Tibial nerve (tissue), 4 donors: ENCODE results near the gene SLC12A8.

ENCODE experiments used
- EP300 ChIP-seq, 2 donors: sonication (generic); formaldehyde crosslinking; IDR thresholded peaks; one replicate each; pipeline ENCODE4 v1.6.1; 2017; ENCODE audit warnings: antibody characterized with exemption in 2 of 2, mild to moderate bottlenecking in 1 of 2
- POLR2A ChIP-seq, 2 donors: fragments of 450-650 bp; IDR thresholded peaks; one replicate each; pipeline ENCODE4 v1.6.1; 2017; ENCODE audit warnings: antibody characterized with exemption in 2 of 2, mild to moderate bottlenecking in 2 of 2, moderate library complexity in 2 of 2
- TF ChIP-seq, protein P1 (sequence below), 5 experiments: fragments of 200-600 bp in 3 of 5; fragments of 450-650 bp in 2 of 5; sonication (generic) in 3 of 5; IDR thresholded peaks; one replicate each; pipeline ENCODE4 v1.5.1; 2016 to 2019; ENCODE audit warnings: antibody characterized with exemption in 5 of 5, mild to moderate bottlenecking in 3 of 5, moderate library complexity in 2 of 5

DNA sequence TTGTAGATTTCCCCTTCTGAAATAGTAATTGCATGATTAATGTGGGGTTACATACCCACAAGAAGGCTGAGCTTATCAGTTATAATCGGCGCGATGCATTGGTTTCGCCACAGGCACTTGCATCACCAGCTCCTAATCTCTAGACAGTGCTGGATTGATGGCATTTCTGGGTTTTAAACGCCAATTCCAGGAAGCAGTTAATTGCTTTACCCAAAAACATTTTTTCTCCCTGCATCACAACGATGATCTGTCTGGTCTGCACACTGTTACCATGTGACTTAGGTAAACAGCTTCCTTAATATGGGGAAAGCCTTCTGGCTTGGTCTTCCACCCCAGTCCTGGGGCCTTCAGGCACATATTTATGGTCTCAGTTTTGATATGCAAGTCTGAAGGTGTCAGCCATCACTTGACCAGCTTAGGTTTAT is 86.7 kb downstream of the SLC12A8 start:
- TF ChIP-seq, protein P1, sequence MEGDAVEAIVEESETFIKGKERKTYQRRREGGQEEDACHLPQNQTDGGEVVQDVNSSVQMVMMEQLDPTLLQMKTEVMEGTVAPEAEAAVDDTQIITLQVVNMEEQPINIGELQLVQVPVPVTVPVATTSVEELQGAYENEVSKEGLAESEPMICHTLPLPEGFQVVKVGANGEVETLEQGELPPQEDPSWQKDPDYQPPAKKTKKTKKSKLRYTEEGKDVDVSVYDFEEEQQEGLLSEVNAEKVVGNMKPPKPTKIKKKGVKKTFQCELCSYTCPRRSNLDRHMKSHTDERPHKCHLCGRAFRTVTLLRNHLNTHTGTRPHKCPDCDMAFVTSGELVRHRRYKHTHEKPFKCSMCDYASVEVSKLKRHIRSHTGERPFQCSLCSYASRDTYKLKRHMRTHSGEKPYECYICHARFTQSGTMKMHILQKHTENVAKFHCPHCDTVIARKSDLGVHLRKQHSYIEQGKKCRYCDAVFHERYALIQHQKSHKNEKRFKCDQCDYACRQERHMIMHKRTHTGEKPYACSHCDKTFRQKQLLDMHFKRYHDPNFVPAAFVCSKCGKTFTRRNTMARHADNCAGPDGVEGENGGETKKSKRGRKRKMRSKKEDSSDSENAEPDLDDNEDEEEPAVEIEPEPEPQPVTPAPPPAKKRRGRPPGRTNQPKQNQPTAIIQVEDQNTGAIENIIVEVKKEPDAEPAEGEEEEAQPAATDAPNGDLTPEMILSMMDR (IDR thresholded peaks at IDR 0.05) = no peak
- TF ChIP-seq POLR2A (IDR thresholded peaks at IDR 0.05) (no peak), EP300 (IDR thresholded peaks at IDR 0.05) (no peak)
